ENCODE data around the gene CCDC88C. TPM values are rescaled to one million over a fixed set of nuclear protein-coding genes. Genes with fewer than 3 reads are reported as not detected.
A peak's percentile ranks its signal among the peaks of the same experiment; 100 is the strongest.

Gene CCDC88C, protein sequence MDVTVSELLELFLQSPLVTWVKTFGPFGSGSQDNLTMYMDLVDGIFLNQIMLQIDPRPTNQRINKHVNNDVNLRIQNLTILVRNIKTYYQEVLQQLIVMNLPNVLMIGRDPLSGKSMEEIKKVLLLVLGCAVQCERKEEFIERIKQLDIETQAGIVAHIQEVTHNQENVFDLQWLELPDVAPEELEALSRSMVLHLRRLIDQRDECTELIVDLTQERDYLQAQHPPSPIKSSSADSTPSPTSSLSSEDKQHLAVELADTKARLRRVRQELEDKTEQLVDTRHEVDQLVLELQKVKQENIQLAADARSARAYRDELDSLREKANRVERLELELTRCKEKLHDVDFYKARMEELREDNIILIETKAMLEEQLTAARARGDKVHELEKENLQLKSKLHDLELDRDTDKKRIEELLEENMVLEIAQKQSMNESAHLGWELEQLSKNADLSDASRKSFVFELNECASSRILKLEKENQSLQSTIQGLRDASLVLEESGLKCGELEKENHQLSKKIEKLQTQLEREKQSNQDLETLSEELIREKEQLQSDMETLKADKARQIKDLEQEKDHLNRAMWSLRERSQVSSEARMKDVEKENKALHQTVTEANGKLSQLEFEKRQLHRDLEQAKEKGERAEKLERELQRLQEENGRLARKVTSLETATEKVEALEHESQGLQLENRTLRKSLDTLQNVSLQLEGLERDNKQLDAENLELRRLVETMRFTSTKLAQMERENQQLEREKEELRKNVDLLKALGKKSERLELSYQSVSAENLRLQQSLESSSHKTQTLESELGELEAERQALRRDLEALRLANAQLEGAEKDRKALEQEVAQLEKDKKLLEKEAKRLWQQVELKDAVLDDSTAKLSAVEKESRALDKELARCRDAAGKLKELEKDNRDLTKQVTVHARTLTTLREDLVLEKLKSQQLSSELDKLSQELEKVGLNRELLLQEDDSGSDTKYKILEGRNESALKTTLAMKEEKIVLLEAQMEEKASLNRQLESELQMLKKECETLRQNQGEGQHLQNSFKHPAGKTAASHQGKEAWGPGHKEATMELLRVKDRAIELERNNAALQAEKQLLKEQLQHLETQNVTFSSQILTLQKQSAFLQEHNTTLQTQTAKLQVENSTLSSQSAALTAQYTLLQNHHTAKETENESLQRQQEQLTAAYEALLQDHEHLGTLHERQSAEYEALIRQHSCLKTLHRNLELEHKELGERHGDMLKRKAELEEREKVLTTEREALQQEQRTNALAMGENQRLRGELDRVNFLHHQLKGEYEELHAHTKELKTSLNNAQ (N-terminal part only)
- total RNA-seq (10 to 100 TPM; 43.7 to 66.0 TPM), polyA plus RNA-seq (10 to 100 TPM; 16.5 to 20.6 TPM)
- long read RNA-seq, donor 1, partial matches to known transcripts: 15 of 16 reads
- long read RNA-seq, donor 1, other reads (novel, unspliced or antisense): 0 of 16 reads
- long read RNA-seq, donor 2: 0 reads
- long read RNA-seq, donor 3: 0 reads
- long read RNA-seq, donor 4: 0 reads
- long read RNA-seq, donor 5, full-length matches to known transcripts: 2 of 2 reads
- long read RNA-seq, donor 5, partial matches to known transcripts: 0 of 2 reads
- long read RNA-seq, donor 5, other reads (novel, unspliced or antisense): 0 of 2 reads

DNA sequence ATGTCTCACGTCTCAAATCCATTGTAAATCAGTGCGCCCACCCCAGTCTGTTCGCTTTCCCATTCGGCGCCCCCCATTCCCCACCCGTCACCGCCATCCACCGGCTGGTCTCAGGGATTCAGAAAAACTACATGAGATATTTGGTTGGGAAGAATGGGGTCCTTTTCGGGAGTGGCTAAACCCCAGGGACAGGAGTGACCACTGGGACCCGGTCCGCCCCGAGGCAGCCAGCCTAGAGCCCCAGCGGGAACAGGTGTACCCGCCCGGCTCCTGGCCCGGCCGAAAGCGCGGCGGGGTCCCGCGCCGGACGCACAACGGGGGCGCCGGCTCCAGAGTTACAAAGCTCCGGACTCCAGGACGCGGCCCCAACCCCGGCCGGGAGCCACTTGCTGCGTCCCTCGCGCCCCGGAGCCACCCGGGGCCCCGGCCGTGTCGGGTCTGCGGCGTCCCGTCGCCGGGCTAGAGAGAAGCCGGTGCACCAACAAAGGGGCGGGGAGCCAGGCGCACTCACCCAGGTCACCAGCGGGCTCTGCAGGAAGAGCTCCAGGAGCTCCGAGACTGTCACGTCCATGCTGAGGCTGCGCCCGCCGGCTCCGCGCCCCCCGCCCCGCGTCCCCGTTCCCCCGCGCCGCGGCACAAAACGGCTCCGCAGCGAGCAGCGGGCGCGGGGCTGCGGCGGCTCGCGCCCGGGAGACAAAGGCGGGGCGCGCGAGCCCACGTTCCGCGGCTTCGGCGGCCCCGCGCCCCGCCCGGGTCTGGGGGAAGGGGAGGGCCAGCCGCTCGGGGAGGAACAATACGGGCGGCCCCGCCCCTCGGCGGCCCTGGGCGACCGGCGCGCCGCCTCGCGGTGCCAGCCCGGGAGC is at the start of gene CCDC88C:
CCDC88C (minus strand) TSS at position 701 of the 863 bp plus-strand sequence; CDS start at position 571, 130 bp downstream.
- no peaks in the 10 kb centered on the region for H3K36me3 ChIP-seq (ENCODE audit: control insufficient read depth in 4 of 4, insufficient read depth in 4 of 4, low read length in 4 of 4)
- peak within 1 kb of the TSS in 1 of 2 donors; percentile 49 for H3K9ac ChIP-seq (ENCODE audit: insufficient read depth in 1 of 2, low read length in 2 of 2)
- H3K4me1 ChIP-seq (ENCODE audit: control insufficient read depth in 5 of 5, insufficient read depth in 5 of 5, low read length in 5 of 5): peaks cover 0 to 27% (median 6%) of the 10 kb centered on the region in 5 donors
- WGBS, 2 donors: 0% methylated on average over 83 to 103 of the region's 103 CpGs
- peaks cover 0 to 8% (median 2%) of the 10 kb centered on the region in 3 donors for H3K27me3 ChIP-seq (ENCODE audit: control insufficient read depth in 3 of 3, insufficient read depth in 3 of 3, low read length in 2 of 3)
- peak within 1 kb of the TSS; percentile 15 to 79 for H3K27ac ChIP-seq (ENCODE audit: low read depth in 1 of 2, low read length in 1 of 2)
- peak in 2 of 3 donors; percentile 57 to 64 for DNase-seq
- peak; percentile 60 for ATAC-seq (ENCODE audit: insufficient read depth, low FRiP score)
- peak within 1 kb of the TSS; percentile 48 for H3K4me3 ChIP-seq
- no peaks in the 10 kb centered on the region for H3K9me3 ChIP-seq (ENCODE audit: control insufficient read depth in 4 of 4, insufficient read depth in 3 of 4, low read length in 3 of 4)
- TF ChIP-seq, protein P1, sequence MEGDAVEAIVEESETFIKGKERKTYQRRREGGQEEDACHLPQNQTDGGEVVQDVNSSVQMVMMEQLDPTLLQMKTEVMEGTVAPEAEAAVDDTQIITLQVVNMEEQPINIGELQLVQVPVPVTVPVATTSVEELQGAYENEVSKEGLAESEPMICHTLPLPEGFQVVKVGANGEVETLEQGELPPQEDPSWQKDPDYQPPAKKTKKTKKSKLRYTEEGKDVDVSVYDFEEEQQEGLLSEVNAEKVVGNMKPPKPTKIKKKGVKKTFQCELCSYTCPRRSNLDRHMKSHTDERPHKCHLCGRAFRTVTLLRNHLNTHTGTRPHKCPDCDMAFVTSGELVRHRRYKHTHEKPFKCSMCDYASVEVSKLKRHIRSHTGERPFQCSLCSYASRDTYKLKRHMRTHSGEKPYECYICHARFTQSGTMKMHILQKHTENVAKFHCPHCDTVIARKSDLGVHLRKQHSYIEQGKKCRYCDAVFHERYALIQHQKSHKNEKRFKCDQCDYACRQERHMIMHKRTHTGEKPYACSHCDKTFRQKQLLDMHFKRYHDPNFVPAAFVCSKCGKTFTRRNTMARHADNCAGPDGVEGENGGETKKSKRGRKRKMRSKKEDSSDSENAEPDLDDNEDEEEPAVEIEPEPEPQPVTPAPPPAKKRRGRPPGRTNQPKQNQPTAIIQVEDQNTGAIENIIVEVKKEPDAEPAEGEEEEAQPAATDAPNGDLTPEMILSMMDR (IDR thresholded peaks at IDR 0.05; ENCODE audit: control extremely low read depth, extremely low read depth): no peak

DNA sequence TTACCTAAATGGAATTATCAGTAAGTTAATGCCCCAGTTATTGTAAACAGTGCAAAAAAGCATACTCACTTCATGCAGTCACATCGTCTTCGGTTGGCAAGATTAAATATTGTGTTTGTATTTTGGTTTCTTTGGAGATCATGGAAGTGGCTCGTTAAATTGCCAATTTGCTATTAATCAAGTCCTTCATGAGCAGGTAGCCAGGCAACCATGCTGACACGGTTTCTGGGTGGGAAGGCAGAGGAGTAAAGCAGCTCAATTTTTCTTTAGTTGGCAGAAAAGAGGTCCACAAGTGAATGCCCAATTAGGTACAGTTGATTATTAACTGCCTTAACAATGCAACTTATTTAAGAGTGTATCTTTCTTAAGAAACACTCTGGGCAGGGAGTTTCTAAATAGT is 48.6 kb upstream of the CCDC88C start:
- WGBS, 2 donors: 48 to 78% methylated on average over 4 of the region's 4 CpGs
- Histone ChIP-seq H3K27ac (ENCODE audit: low read depth in 1 of 2, low read length in 1 of 2) (no peak overlapping the region), H3K4me3 (no peak overlapping the region), H3K4me1 (ENCODE audit: control insufficient read depth in 5 of 5, insufficient read depth in 5 of 5, low read length in 5 of 5) (no peaks in the 10 kb centered on the region), H3K9me3 (ENCODE audit: control insufficient read depth in 4 of 4, insufficient read depth in 3 of 4, low read length in 3 of 4) (no peaks in the 10 kb centered on the region), H3K27me3 (ENCODE audit: control insufficient read depth in 3 of 3, insufficient read depth in 3 of 3, low read length in 2 of 3) (no peaks in the 10 kb centered on the region), H3K36me3 (ENCODE audit: control insufficient read depth in 4 of 4, insufficient read depth in 4 of 4, low read length in 4 of 4) (peaks cover 20 to 55% (median 43%) of the 10 kb centered on the region in 4 donors), H3K9ac (ENCODE audit: insufficient read depth in 1 of 2, low read length in 2 of 2) (no peak overlapping the region)
- TF ChIP-seq, protein P1 (IDR thresholded peaks at IDR 0.05; ENCODE audit: control extremely low read depth, extremely low read depth): no peak
- ATAC-seq (ENCODE audit: insufficient read depth, low FRiP score) (no peak), DNase-seq (no peak)

Data from lung (tissue), 16 donors.